MM.1S (cell line): ENCODE measurements around the gene LIMS2.

Source experiments
- DNase-seq: peaks from one replicate; pipeline ENCODE4 v3.0.0-alpha.2; 2015
- H2AFZ ChIP-seq: fragments of 300-600 bp; sonication (generic); 2 replicates; pipeline ENCODE4 v1.6.0; 2016; ENCODE audit warnings: antibody characterized with exemption, low read length
- H3F3A ChIP-seq: fragments of 300-600 bp; sonication (generic); 2 replicates; pipeline ENCODE4 v1.6.1; 2016; ENCODE audit warnings: mild to moderate bottlenecking, antibody characterized with exemption, low read length, moderate library complexity, mixed read lengths; ENCODE audit not compliant: insufficient read depth
- H3K27ac ChIP-seq: fragments of 300-600 bp; sonication (generic); 2 replicates; pipeline ENCODE4 v1.5.1; 2016; ENCODE audit warnings: mild to moderate bottlenecking, low read length
- H3K27me3 ChIP-seq: fragments of 300-600 bp; sonication (generic); replicated peaks from 2 replicates; pipeline ENCODE4 v1.6.0; 2016; ENCODE audit warnings: low read length; ENCODE audit not compliant: insufficient read depth
- H3K36me3 ChIP-seq: fragments of 300-600 bp; sonication (generic); replicated peaks from 2 replicates; pipeline ENCODE4 v1.6.1; 2016; ENCODE audit warnings: mild to moderate bottlenecking, low read length, mixed read lengths; ENCODE audit not compliant: insufficient read depth
- H3K4me1 ChIP-seq: fragments of 300-600 bp; sonication (generic); 2 replicates; pipeline ENCODE4 v1.6.1; 2016; ENCODE audit warnings: low read length, mixed read lengths
- H3K4me2 ChIP-seq: fragments of 300-600 bp; sonication (generic); 2 replicates; pipeline ENCODE4 v1.6.0; 2016; ENCODE audit warnings: low read depth, low read length
- H3K4me3 ChIP-seq: fragments of 300-600 bp; sonication (generic); 2 replicates; pipeline ENCODE4 v1.5.1; 2016; ENCODE audit warnings: low read length, mixed read lengths
- H3K79me2 ChIP-seq: fragments of 300-600 bp; sonication (generic); 2 replicates; pipeline ENCODE4 v1.6.1; 2016; ENCODE audit warnings: mixed run types, low read length, mixed read lengths
- H3K9ac ChIP-seq: fragments of 300-600 bp; sonication (generic); 2 replicates; pipeline ENCODE4 v1.6.1; 2016; ENCODE audit warnings: low read length, mixed read lengths
- H3K9me2 ChIP-seq: fragments of 300-600 bp; sonication (generic); replicated peaks from 2 replicates; pipeline ENCODE4 v1.6.1; 2016; ENCODE audit warnings: mild to moderate bottlenecking, low read length, mixed read lengths; ENCODE audit not compliant: insufficient read depth
- H3K9me3 ChIP-seq: fragments of 300-600 bp; sonication (generic); replicated peaks from 2 replicates; pipeline ENCODE4 v1.6.1; 2016; ENCODE audit warnings: mild to moderate bottlenecking, low read length, mixed read lengths; ENCODE audit not compliant: insufficient read depth
- H4K20me1 ChIP-seq: fragments of 300-600 bp; sonication (generic); 2 replicates; pipeline ENCODE4 v1.6.1; 2016; ENCODE audit warnings: mild to moderate bottlenecking, low read length, moderate library complexity, mixed read lengths; ENCODE audit not compliant: insufficient read depth
- EZH2 ChIP-seq: fragments of 300-600 bp; sonication (generic); optimal IDR thresholded peaks from 2 replicates; pipeline ENCODE3; 2017; ENCODE audit warnings: low read depth, mild to moderate bottlenecking, antibody characterized with exemption, low read length, mixed read lengths
- EZH2phosphoT487 ChIP-seq: fragments of 300-600 bp; sonication (generic); IDR thresholded peaks from 2 replicates; pipeline ENCODE4 v1.6.1; 2018; ENCODE audit warnings: antibody characterized with exemption, low read length
- TF ChIP-seq, protein P1 (sequence below): fragments of 300-600 bp; sonication (generic); IDR thresholded peaks from 2 replicates; pipeline ENCODE4 v1.5.1; 2016; ENCODE audit warnings: antibody characterized with exemption, low read length, mixed read lengths

The LIMS2 gene

GRCh38 chr2:127660291-127660578, 15.1 kb downstream of the LIMS2 start:
- DNase-seq = no peak
- H3K36me3 ChIP-seq = no peaks in the 10 kb centered on the region

DNA sequence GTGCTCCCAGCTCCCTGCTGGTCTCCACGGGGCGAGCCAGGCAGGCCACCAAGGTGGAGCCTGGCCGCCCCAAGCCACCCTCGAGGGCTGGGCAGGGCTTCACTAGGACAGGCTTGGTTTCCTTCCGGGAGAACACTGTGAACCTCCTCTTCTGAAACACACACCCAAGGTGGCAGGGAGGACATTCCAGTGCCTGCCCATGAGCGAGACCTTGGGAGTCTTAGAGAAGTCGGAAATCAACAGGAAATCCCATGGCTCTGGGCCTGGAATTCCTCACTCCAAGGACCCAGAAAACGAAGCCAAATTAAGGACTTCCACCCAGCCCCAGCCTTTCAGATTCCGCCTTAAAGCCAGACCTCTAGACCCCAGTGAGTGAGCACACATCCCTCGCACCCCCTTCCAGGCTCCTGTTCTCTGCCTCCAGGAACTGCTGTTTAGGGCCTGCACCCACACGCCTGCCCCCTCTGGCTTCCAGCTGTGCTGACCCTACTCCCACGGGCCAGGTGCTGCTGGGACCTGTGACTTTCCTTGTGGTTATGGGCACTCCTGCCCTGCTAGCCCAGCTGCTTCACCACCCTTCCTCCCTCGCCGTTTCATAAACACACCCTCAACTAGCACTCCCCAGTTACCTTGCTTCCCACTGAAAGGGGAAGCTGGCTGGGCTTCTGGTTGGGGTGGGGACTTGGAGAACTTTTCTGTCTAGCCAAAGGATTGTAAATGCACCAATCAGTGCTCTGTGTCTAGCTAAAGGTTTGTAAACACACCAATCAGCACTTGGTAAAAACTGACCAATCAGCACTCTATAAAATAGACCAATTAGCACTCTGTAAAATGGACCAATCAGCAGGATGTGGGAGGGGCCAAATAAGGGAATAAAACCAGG, 15.7 kb downstream of the LIMS2 start:
- Histone ChIP-seq H3K36me3 (no peaks in the 10 kb centered on the region), H3K4me3 (no peak overlapping the region), H3K27me3 (peaks cover 5% of the 10 kb centered on the region; the same call in 1 of the 2 replicates), H3K79me2 (no peaks in the 10 kb centered on the region), H3F3A (no peaks in the 10 kb centered on the region), H3K4me2 (no peak overlapping the region), H3K9me2 (no peaks in the 10 kb centered on the region), H4K20me1 (no peaks in the 10 kb centered on the region), H3K27ac (no peak overlapping the region), H2AFZ (no peak overlapping the region), H3K9me3 (no peaks in the 10 kb centered on the region), H3K9ac (no peak overlapping the region), H3K4me1 (no peaks in the 10 kb centered on the region)
- DNase-seq = no peak
- TF ChIP-seq EZH2phosphoT487 = no peak
- TF ChIP-seq, protein P1, sequence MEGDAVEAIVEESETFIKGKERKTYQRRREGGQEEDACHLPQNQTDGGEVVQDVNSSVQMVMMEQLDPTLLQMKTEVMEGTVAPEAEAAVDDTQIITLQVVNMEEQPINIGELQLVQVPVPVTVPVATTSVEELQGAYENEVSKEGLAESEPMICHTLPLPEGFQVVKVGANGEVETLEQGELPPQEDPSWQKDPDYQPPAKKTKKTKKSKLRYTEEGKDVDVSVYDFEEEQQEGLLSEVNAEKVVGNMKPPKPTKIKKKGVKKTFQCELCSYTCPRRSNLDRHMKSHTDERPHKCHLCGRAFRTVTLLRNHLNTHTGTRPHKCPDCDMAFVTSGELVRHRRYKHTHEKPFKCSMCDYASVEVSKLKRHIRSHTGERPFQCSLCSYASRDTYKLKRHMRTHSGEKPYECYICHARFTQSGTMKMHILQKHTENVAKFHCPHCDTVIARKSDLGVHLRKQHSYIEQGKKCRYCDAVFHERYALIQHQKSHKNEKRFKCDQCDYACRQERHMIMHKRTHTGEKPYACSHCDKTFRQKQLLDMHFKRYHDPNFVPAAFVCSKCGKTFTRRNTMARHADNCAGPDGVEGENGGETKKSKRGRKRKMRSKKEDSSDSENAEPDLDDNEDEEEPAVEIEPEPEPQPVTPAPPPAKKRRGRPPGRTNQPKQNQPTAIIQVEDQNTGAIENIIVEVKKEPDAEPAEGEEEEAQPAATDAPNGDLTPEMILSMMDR = no peak
- no peak for TF ChIP-seq EZH2

More at GRCh38 chr2:127660291-127660578, 15.1 kb downstream of the LIMS2 start:
- H3K27me3 ChIP-seq = peaks cover 8% of the 10 kb centered on the region
- no peak for TF ChIP-seq EZH2
- TF ChIP-seq EZH2phosphoT487 = no peak
- TF ChIP-seq, protein P1 = no peak
- H3K27ac ChIP-seq = no peak overlapping the region
- no peaks in the 10 kb centered on the region for H4K20me1 ChIP-seq
- no peak overlapping the region for H2AFZ ChIP-seq
- H3F3A ChIP-seq = no peaks in the 10 kb centered on the region
- H3K4me3 ChIP-seq = no peak overlapping the region
- H3K79me2 ChIP-seq = no peaks in the 10 kb centered on the region
- H3K9ac ChIP-seq = no peak overlapping the region
- H3K4me2 ChIP-seq = no peak overlapping the region
- no peaks in the 10 kb centered on the region for H3K4me1 ChIP-seq
- H3K9me2 ChIP-seq = no peaks in the 10 kb centered on the region
- no peaks in the 10 kb centered on the region for H3K9me3 ChIP-seq

DNA sequence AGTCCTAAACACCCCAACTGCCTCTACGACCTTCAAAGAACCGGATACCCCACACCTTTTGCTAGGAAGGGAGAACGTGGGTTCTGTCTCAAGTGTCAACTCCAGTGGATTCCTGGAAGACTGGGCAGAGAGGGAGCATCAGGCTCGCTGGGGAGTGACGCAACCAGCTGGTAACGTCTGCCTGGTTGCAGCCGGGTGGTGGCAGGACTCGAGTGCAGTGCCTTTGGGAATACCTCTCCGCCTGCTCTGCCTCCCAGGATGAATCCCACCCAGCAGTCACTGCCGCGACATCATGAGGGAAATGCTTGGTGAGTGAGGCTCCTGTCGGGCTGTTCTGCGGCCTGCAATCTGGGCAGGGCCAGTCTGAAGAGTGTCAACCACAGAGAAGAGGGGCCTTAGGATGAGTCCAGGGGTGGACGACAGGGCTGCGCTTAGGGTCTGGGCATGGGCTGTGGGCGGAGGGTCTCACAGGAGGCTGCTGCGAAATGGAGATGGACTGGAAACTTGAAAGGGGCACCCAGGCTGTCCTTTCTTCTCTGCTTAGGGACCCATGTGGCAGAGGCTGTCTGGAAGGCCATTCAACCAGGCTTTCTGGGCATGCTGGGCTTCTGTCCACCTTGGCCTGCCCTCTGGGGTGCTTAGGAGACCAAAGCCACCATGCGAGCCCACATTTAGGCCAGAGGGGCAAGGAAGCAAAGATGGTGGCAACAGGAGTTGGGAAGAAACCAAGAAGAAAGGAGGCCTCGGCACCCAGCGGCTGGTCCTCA, 16.5 kb downstream of the LIMS2 start:
- TF ChIP-seq EZH2phosphoT487 = no peak
- TF ChIP-seq EZH2 = no peak
- TF ChIP-seq, protein P1 = no peak
- no peak for DNase-seq
- Histone ChIP-seq H3F3A (no peaks in the 10 kb centered on the region), H3K27ac (no peak overlapping the region), H3K4me2 (no peak overlapping the region), H3K27me3 (peaks cover 5% of the 10 kb centered on the region; the same call in 1 of the 2 replicates), H3K79me2 (no peaks in the 10 kb centered on the region), H4K20me1 (no peaks in the 10 kb centered on the region), H3K9me2 (no peaks in the 10 kb centered on the region), H3K4me3 (no peak overlapping the region), H3K4me1 (no peaks in the 10 kb centered on the region), H2AFZ (no peak overlapping the region), H3K36me3 (no peaks in the 10 kb centered on the region), H3K9ac (no peak overlapping the region), H3K9me3 (no peaks in the 10 kb centered on the region)
